Upper lobe of right lung (tissue), 1 donor: ENCODE results near the gene TTC7B. TPM values are rescaled to one million over a fixed set of nuclear protein-coding genes. Genes with fewer than 3 reads are reported as not detected.

Source experiments
- ATAC-seq: fragments of 200-7000 bp; cut with Tn5 transposase; one replicate; pipeline ENCODE4 v1.9.1; 2020; ENCODE audit warnings: mild to moderate bottlenecking, moderate library complexity
- DNase-seq: peaks from one replicate; pipeline ENCODE4 v3.0.0-alpha.2; 2020
- H3K27ac ChIP-seq: fragments of 200-600 bp; one replicate; pipeline ENCODE4 v1.8.0; 2022
- H3K27me3 ChIP-seq: fragments of 200-600 bp; one replicate; pipeline ENCODE4 v1.8.0; 2022; ENCODE audit warnings: mild to moderate bottlenecking
- H3K36me3 ChIP-seq: fragments of 200-600 bp; one replicate; pipeline ENCODE4 v1.8.0; 2022
- H3K4me1 ChIP-seq: fragments of 200-600 bp; one replicate; pipeline ENCODE4 v1.8.0; 2022
- H3K4me3 ChIP-seq: fragments of 200-600 bp; one replicate; pipeline ENCODE4 v1.8.0; 2022; ENCODE audit warnings: mild to moderate bottlenecking
- H3K9me3 ChIP-seq: fragments of 200-600 bp; one replicate; pipeline ENCODE4 v1.8.0; 2022
- intact Hi-C: fragments of 100-400 bp; cut with DNase I; formaldehyde crosslinking; loops from one replicate; pipeline ENCODE4 v1.11.0; 2022
- total RNA-seq: library from RNA; stranded (reverse); fragmentation: NEBNext Ultra II Directional; extraction: Animal tissue kit (Norgen Biotek cat#: 25700); gene quantifications from one replicate; pipeline ENCODE4 v1.2.1, GENCODE V29; 2021
- TF ChIP-seq, protein P1 (sequence below): fragments of 200-600 bp; IDR thresholded peaks from one replicate; pipeline ENCODE4 v1.8.0; 2022; ENCODE audit warnings: antibody characterized with exemption
- donor health status: DM: no; HTN: yes; CAD: no; lungs with severe emphysema.

The TTC7B gene
- total RNA-seq, 1 donor from 2014 or later: 41.5 TPM

DNA sequence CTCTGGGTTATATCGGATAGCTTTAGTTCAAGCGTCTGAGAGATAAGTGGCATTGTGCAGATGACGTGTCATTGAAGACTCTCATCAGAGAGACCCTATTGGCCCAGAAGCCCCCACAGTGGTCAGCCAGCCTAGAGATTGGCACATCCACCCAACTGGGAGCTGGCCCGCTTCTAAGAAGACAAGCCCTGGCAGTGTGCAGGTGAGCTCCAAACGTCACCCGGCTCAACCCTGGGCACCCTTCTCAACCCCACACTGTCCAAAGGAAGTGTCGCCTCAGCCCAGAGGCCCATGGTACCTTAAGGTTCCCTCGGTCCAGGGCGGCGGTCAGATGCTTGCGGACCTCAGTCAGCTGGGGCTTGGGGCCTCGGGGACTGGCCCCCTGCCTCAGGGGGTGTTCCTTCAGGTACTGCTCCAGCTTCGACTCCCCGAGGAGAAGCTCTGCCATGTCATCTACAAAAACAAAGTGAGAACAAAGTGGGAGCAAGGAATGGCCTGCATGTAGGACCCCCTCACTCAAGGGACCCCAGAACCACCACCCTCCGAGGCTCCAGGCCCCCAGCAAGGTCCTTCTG, 30.3 kb downstream of the TTC7B start:
- Histone ChIP-seq H3K36me3 (peaks cover 4% of the 10 kb centered on the region), H3K27me3 (no peaks in the 10 kb centered on the region), H3K4me3 (no peak overlapping the region), H3K9me3 (no peaks in the 10 kb centered on the region), H3K27ac (no peak overlapping the region), H3K4me1 (no peaks in the 10 kb centered on the region)
- TF ChIP-seq, protein P1, sequence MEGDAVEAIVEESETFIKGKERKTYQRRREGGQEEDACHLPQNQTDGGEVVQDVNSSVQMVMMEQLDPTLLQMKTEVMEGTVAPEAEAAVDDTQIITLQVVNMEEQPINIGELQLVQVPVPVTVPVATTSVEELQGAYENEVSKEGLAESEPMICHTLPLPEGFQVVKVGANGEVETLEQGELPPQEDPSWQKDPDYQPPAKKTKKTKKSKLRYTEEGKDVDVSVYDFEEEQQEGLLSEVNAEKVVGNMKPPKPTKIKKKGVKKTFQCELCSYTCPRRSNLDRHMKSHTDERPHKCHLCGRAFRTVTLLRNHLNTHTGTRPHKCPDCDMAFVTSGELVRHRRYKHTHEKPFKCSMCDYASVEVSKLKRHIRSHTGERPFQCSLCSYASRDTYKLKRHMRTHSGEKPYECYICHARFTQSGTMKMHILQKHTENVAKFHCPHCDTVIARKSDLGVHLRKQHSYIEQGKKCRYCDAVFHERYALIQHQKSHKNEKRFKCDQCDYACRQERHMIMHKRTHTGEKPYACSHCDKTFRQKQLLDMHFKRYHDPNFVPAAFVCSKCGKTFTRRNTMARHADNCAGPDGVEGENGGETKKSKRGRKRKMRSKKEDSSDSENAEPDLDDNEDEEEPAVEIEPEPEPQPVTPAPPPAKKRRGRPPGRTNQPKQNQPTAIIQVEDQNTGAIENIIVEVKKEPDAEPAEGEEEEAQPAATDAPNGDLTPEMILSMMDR: no peak
- ATAC-seq: no peak
- DNase-seq: no peak
- intact Hi-C loops: no loop called here

DNA sequence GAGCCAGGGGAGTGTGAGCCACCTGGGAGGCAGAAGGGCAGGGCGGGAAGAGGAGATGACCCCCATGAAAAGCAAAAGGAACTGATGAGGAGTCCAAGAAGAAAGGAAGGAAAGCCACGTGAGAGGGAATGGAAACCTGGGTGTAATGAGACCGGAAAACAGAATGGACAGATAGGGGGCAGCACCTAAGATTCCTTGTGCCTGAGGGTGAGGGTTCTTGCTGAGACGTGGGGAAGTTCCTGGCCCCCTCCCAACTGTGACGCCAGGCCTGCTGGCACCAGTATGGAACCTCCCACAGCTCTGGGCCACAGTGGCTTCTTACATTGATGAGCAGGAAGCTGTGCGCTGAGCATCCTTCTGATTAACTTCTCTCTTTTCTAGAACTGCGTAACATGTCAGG, 30.8 kb downstream of the TTC7B start:
- Histone ChIP-seq H3K9me3 (no peaks in the 10 kb centered on the region), H3K36me3 (peaks cover 7% of the 10 kb centered on the region), H3K4me3 (no peak overlapping the region), H3K4me1 (no peaks in the 10 kb centered on the region), H3K27me3 (no peaks in the 10 kb centered on the region), H3K27ac (no peak overlapping the region)
- no peak for DNase-seq
- no peak for ATAC-seq
- intact Hi-C loops: no loop called here
- TF ChIP-seq, protein P1: no peak

DNA sequence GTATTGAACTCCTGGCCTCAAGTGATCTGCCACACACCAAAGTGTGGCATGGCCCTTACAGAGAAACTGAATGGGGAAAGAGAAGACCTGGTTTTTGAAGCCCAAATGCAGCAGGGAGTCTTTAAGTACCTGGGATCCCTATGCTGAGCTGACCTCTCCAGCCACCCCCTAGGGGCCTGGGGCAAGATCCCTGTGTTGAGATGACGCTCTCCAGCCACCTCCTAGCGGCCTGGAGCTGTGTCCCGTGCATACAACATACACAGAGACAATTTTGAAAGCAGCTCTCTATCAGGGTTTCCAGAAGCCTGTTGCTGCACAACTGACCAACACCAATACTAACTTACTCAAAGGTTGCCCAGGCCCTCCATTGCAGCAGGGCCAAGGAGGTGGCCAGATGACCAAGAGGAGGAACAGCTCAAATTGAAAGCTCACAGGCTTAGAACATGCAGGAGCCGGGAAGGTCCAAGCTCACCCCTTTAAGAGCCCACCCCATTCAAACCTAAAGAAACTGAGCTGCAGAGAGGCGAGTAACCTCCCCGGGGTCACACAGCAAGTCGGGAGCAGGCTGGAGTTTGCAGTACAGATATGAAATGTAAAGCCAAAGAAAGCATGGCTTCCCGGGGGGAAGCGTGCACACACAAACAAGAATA, 31.5 kb downstream of the TTC7B start:
- H3K4me3 ChIP-seq: no peak overlapping the region
- H3K9me3 ChIP-seq: no peaks in the 10 kb centered on the region
- peaks cover 9% of the 10 kb centered on the region for H3K36me3 ChIP-seq
- no peak overlapping the region for H3K27ac ChIP-seq
- no peaks in the 10 kb centered on the region for H3K4me1 ChIP-seq
- H3K27me3 ChIP-seq: no peaks in the 10 kb centered on the region
- no peak for ATAC-seq
- intact Hi-C loops: no loop called here
- no peak for DNase-seq
- TF ChIP-seq, protein P1: no peak

DNA sequence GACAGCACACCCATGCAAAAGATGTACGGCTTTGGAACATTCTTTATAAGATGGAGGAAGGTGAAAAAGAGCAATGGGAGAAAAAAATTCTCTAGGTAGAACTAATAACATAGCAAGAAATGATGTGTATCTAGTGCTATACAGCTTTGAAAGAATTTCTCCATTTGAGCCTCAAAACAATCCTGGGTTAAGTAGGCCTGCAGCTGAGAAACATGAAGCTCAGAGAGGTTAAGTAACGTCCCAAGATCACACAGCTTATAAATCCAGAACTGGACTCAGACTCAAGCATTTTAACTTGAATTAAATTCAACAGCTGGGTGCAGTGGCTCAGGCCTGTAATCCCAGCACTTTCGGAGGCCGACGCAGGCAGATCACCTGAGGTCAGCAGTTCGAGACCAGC, 32.9 kb downstream of the TTC7B start:
- Histone ChIP-seq H3K9me3 (no peaks in the 10 kb centered on the region), H3K4me1 (no peaks in the 10 kb centered on the region), H3K27me3 (no peaks in the 10 kb centered on the region), H3K4me3 (no peak overlapping the region), H3K36me3 (peaks cover 9% of the 10 kb centered on the region), H3K27ac (no peak overlapping the region)
- intact Hi-C loops: no loop called here
- ATAC-seq: no peak
- DNase-seq: no peak
- TF ChIP-seq, protein P1: no peak

DNA sequence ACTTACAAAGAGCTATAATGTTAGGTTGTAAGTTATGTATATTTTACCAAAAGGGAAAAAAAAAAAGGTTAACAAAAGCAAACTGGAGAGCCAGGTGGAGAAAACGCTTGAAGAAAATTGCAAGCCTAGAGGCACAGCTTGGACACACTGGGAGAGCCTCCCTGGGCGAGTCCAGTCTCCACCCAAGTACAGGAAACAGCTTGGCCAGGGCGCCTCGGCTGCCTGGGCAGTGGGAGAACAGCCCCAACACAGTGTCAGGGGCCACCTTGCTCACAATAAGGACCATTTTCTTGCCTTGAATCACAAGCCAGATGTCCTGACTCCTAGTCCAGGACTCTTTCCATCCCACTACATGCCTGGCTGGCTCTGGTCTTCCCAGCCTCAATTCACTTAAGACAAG, 33.3 kb downstream of the TTC7B start:
- ATAC-seq (no peak), DNase-seq (no peak)
- H3K4me3 ChIP-seq: no peak overlapping the region
- H3K36me3 ChIP-seq: peaks cover 9% of the 10 kb centered on the region
- H3K4me1 ChIP-seq: no peaks in the 10 kb centered on the region
- no peaks in the 10 kb centered on the region for H3K27me3 ChIP-seq
- H3K9me3 ChIP-seq: no peaks in the 10 kb centered on the region
- intact Hi-C loops: no loop called here
- no peak overlapping the region for H3K27ac ChIP-seq
- TF ChIP-seq, protein P1: no peak
